H1 (cell line): ENCODE measurements around the gene WDR93.

Source experiments
- CEBPB ChIP-seq: IDR thresholded peaks from 2 replicates; pipeline ENCODE4 v1.6.1; 2012; ENCODE audit warnings: low read depth, low read length
- CTCF ChIP-seq, 3 experiments: IDR thresholded peaks; 1 replicate in 2 of 3; 2 replicates in 1 of 3; pipeline versions ENCODE4 v1.5.1 to v1.6.1; 2011; ENCODE audit warnings: low read length in 3 of 3, mild to moderate bottlenecking in 3 of 3, inconsistent platforms in 2 of 3, low read depth in 1 of 3, moderate library complexity in 1 of 3; ENCODE audit not compliant: insufficient read depth in 1 of 3; ENCODE audit errors: control extremely low read depth in 1 of 3
- POLR2A ChIP-seq, 2 experiments: IDR thresholded peaks; 1 replicate in 1 of 2; 2 replicates in 1 of 2; pipeline ENCODE4 v1.6.1; 2011; ENCODE audit warnings: low read depth in 2 of 2, low read length in 2 of 2, mild to moderate bottlenecking in 2 of 2; ENCODE audit errors: control extremely low read depth in 1 of 2
- RAD21 ChIP-seq, 2 experiments: IDR thresholded peaks in 1 of 2; conservative IDR thresholded peaks in 1 of 2; 2 replicates each; pipeline ENCODE4 v1.6.1; 2011; ENCODE audit warnings: low read depth in 2 of 2, low read length in 2 of 2, improper control_type of control experiment in 1 of 2, inconsistent platforms in 1 of 2, mild to moderate bottlenecking in 1 of 2, moderate library complexity in 1 of 2
- YY1 ChIP-seq: IDR thresholded peaks from 2 replicates; pipeline ENCODE4 v1.6.1; 2011; ENCODE audit warnings: low read depth, mild to moderate bottlenecking, low read length

- no peak for TF ChIP-seq CTCF (IDR thresholded peaks at IDR 0.05; ENCODE audit: control extremely low read depth in 1 of 3, insufficient read depth in 1 of 3, low read depth in 1 of 3, low read length in 3 of 3)
- TF ChIP-seq POLR2A (IDR thresholded peaks at IDR 0.05; ENCODE audit: control extremely low read depth in 1 of 2, low read depth in 2 of 2, low read length in 2 of 2): no peak
- TF ChIP-seq RAD21 (IDR thresholded peaks at IDR 0.05 in 1 of 2, conservative IDR thresholded peaks at IDR 0.05 in 1 of 2; ENCODE audit: low read depth in 2 of 2, low read length in 2 of 2): no peak
- TF ChIP-seq CEBPB: no peak
- no peak for TF ChIP-seq YY1
Observed at GRCh38 chr15:89680282-89680873, 10.2 kb upstream of the WDR93 start.
